ENCODE measurements around the gene RPL22L1.
A peak's percentile ranks its signal among the peaks of the same experiment; 100 is the strongest.

RPL22L1 gene

GRCh38 chr3:170869645-170870593 is at the start of gene RPL22L1:
RPL22L1 (minus strand) TSS chr3:170870195; CDS start chr3:170870167, 28 bp downstream.
- H3K4me3 ChIP-seq (ENCODE audit: low read depth, low read length) = peak within 1 kb of the TSS; percentile 79
- H3K36me3 ChIP-seq (ENCODE audit: control insufficient read depth, insufficient read depth, low read length) = peaks cover 40% of the 10 kb centered on the region
- no peaks in the 10 kb centered on the region for H3K4me1 ChIP-seq (ENCODE audit: control insufficient read depth, insufficient read depth, low read length)
- no peaks in the 10 kb centered on the region for H3K9me3 ChIP-seq (ENCODE audit: control insufficient read depth, insufficient read depth, low read length)
- no peaks in the 10 kb centered on the region for H3K27me3 ChIP-seq (ENCODE audit: control insufficient read depth, insufficient read depth, low read length)
- peak within 1 kb of the TSS; percentile 90 for H3K27ac ChIP-seq (ENCODE audit: low read depth, low read length)
- H3K9ac ChIP-seq (ENCODE audit: low read depth, low read length) = peak within 1 kb of the TSS; percentile 95

- H3K36me3 ChIP-seq (ENCODE audit: control insufficient read depth, insufficient read depth, low read length) = no peaks in the 10 kb centered on the region
- H3K9me3 ChIP-seq (ENCODE audit: control insufficient read depth, insufficient read depth, low read length) = peaks cover 45% of the 10 kb centered on the region
- no peak overlapping the region for H3K27ac ChIP-seq (ENCODE audit: low read depth, low read length)
- no peak overlapping the region for H3K4me3 ChIP-seq (ENCODE audit: low read depth, low read length)
- no peaks in the 10 kb centered on the region for H3K4me1 ChIP-seq (ENCODE audit: control insufficient read depth, insufficient read depth, low read length)
- H3K27me3 ChIP-seq (ENCODE audit: control insufficient read depth, insufficient read depth, low read length) = no peaks in the 10 kb centered on the region
- no peak overlapping the region for H3K9ac ChIP-seq (ENCODE audit: low read depth, low read length)
Observed at GRCh38 chr3:170918715-170919114, 48.7 kb upstream of the RPL22L1 start.

DNA sequence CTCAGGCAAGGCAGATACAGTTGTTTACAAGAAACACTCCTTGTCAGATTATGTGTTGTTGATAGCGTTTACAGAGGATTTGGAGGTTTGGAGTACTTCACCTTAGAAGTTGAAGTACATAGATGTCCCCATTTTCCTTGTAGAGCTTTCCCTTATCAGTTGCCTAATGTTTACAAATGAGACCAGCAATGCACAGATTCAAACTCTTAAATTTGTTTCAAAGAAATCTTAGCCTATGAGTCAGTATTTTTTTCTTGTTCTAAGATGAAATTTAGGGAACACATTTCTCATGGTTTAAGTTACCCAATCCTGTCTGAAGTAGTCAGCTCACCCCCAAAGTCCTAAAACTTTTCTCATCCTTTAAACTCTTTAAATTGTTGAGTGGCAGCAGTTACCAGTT is 44.7 kb upstream of the RPL22L1 start:
- peaks cover 30% of the 10 kb centered on the region for H3K9me3 ChIP-seq (ENCODE audit: control insufficient read depth, insufficient read depth, low read length)

DNA sequence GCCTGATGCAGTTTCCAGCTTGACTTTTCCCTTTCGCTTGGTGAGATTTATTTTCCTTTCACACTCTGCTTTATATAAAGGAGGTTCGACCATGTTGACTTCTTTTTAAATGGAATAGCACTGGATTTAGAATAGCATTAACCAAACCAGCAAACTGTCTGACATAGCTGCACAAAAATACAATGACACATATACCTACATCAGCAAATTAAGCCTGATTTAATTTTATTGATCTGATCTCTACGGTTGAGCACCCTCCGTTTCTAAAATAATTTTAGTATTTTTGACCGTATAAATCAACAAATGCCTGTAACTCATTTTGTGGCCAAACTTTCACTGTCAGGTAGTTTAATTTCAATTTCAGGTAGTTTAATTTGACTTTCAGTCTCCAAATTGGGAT is 44.2 kb upstream of the RPL22L1 start:
- Histone ChIP-seq H3K9me3 (ENCODE audit: control insufficient read depth, insufficient read depth, low read length) (peaks cover 29% of the 10 kb centered on the region), H3K4me3 (ENCODE audit: low read depth, low read length) (no peak overlapping the region), H3K4me1 (ENCODE audit: control insufficient read depth, insufficient read depth, low read length) (no peaks in the 10 kb centered on the region), H3K27ac (ENCODE audit: low read depth, low read length) (no peak overlapping the region), H3K36me3 (ENCODE audit: control insufficient read depth, insufficient read depth, low read length) (no peaks in the 10 kb centered on the region), H3K27me3 (ENCODE audit: control insufficient read depth, insufficient read depth, low read length) (peaks cover 8% of the 10 kb centered on the region), H3K9ac (ENCODE audit: low read depth, low read length) (no peak overlapping the region)

More for the DNA sequence above, 44.7 kb upstream of the RPL22L1 start:
- Histone ChIP-seq H3K36me3 (ENCODE audit: control insufficient read depth, insufficient read depth, low read length) (no peaks in the 10 kb centered on the region), H3K27me3 (ENCODE audit: control insufficient read depth, insufficient read depth, low read length) (peaks cover 3% of the 10 kb centered on the region), H3K4me3 (ENCODE audit: low read depth, low read length) (no peak overlapping the region), H3K27ac (ENCODE audit: low read depth, low read length) (no peak overlapping the region), H3K9ac (ENCODE audit: low read depth, low read length) (no peak overlapping the region), H3K4me1 (ENCODE audit: control insufficient read depth, insufficient read depth, low read length) (no peaks in the 10 kb centered on the region)

- H3K4me3 ChIP-seq (ENCODE audit: low read depth, low read length) = no peak overlapping the region
- no peak overlapping the region for H3K27ac ChIP-seq (ENCODE audit: low read depth, low read length)
Observed at GRCh38 chr3:170911051-170911450, 41.1 kb upstream of the RPL22L1 start.

DNA sequence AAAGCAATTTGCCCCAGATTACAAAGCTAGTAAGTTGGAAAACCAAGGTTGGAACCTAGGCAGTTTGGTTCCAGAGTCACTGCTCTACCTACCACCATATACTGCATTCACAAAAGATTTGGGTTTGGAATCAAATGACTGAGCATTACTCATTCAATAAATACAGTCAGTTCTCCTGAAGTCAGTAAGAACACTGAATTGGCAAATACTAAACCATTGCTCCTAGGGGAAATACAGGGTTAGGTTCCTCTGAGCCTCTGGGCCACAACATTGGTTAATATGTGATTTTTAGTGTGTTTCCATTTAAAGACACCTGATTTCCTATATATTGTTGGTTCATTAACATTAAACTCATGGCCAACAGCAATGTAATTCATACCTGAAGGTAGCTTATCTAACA is 40.5 kb upstream of the RPL22L1 start:
- H3K4me1 ChIP-seq (ENCODE audit: control insufficient read depth, insufficient read depth, low read length) = 0 out of 2 replicates have a peak, but pooled peaks cover 4% of the 10 kb centered on the region
- H3K27ac ChIP-seq (ENCODE audit: low read depth, low read length) = no peak overlapping the region
- no peak overlapping the region for H3K9ac ChIP-seq (ENCODE audit: low read depth, low read length)
- 0 out of 2 replicates have a peak, but pooled peaks cover 3% of the 10 kb centered on the region for H3K36me3 ChIP-seq (ENCODE audit: control insufficient read depth, insufficient read depth, low read length)
- no peak overlapping the region for H3K4me3 ChIP-seq (ENCODE audit: low read depth, low read length)
- H3K27me3 ChIP-seq (ENCODE audit: control insufficient read depth, insufficient read depth, low read length) = peaks cover 29% of the 10 kb centered on the region
- H3K9me3 ChIP-seq (ENCODE audit: control insufficient read depth, insufficient read depth, low read length) = peaks cover 11% of the 10 kb centered on the region

More at GRCh38 chr3:170911051-170911450, 41.1 kb upstream of the RPL22L1 start:
- peaks cover 11% of the 10 kb centered on the region for H3K9me3 ChIP-seq (ENCODE audit: control insufficient read depth, insufficient read depth, low read length)
- H3K4me1 ChIP-seq (ENCODE audit: control insufficient read depth, insufficient read depth, low read length) = 0 out of 2 replicates have a peak, but pooled peaks cover 4% of the 10 kb centered on the region
- no peak overlapping the region for H3K9ac ChIP-seq (ENCODE audit: low read depth, low read length)
- H3K36me3 ChIP-seq (ENCODE audit: control insufficient read depth, insufficient read depth, low read length) = 0 out of 2 replicates have a peak, but pooled peaks cover 2% of the 10 kb centered on the region
- H3K27me3 ChIP-seq (ENCODE audit: control insufficient read depth, insufficient read depth, low read length) = peaks cover 29% of the 10 kb centered on the region

GRCh38 chr3:170909129-170909903 is 39.3 kb upstream of the RPL22L1 start:
- Histone ChIP-seq H3K36me3 (ENCODE audit: control insufficient read depth, insufficient read depth, low read length) (0 out of 2 replicates have a peak, but pooled peaks cover 3% of the 10 kb centered on the region), H3K27ac (ENCODE audit: low read depth, low read length) (no peak overlapping the region), H3K27me3 (ENCODE audit: control insufficient read depth, insufficient read depth, low read length) (peaks cover 29% of the 10 kb centered on the region), H3K9me3 (ENCODE audit: control insufficient read depth, insufficient read depth, low read length) (peaks cover 11% of the 10 kb centered on the region), H3K4me1 (ENCODE audit: control insufficient read depth, insufficient read depth, low read length) (0 out of 2 replicates have a peak, but pooled peaks cover 4% of the 10 kb centered on the region), H3K9ac (ENCODE audit: low read depth, low read length) (no peak overlapping the region), H3K4me3 (ENCODE audit: low read depth, low read length) (no peak overlapping the region)

- Histone ChIP-seq H3K27me3 (ENCODE audit: control insufficient read depth, insufficient read depth, low read length) (peaks cover 29% of the 10 kb centered on the region), H3K36me3 (ENCODE audit: control insufficient read depth, insufficient read depth, low read length) (0 out of 2 replicates have a peak, but pooled peaks cover 3% of the 10 kb centered on the region), H3K27ac (ENCODE audit: low read depth, low read length) (no peak within 1 kb of the TSS), H3K4me1 (ENCODE audit: control insufficient read depth, insufficient read depth, low read length) (0 out of 2 replicates have a peak, but pooled peaks cover 4% of the 10 kb centered on the region), H3K9me3 (ENCODE audit: control insufficient read depth, insufficient read depth, low read length) (peaks cover 11% of the 10 kb centered on the region), H3K9ac (ENCODE audit: low read depth, low read length) (peak within 1 kb of the TSS; percentile 49; the same call in 1 of the 2 replicates), H3K4me3 (ENCODE audit: low read depth, low read length) (peak within 1 kb of the TSS; percentile 76)
Observed at GRCh38 chr3:170908235-170909116, 38.5 kb upstream of the RPL22L1 start, which contains the start of gene EIF5A2. EIF5A2 (minus strand) TSS chr3:170908637; CDS start chr3:170907806, 831 bp downstream.

- 0 out of 2 replicates have a peak, but pooled peaks cover 4% of the 10 kb centered on the region for H3K4me1 ChIP-seq (ENCODE audit: control insufficient read depth, insufficient read depth, low read length)
- no peak overlapping the region for H3K27ac ChIP-seq (ENCODE audit: low read depth, low read length)
- H3K27me3 ChIP-seq (ENCODE audit: control insufficient read depth, insufficient read depth, low read length) = peaks cover 29% of the 10 kb centered on the region
- H3K4me3 ChIP-seq (ENCODE audit: low read depth, low read length) = peak overlapping the region; percentile 76
- H3K9ac ChIP-seq (ENCODE audit: low read depth, low read length) = no peak overlapping the region
- H3K36me3 ChIP-seq (ENCODE audit: control insufficient read depth, insufficient read depth, low read length) = 0 out of 2 replicates have a peak, but pooled peaks cover 3% of the 10 kb centered on the region
- H3K9me3 ChIP-seq (ENCODE audit: control insufficient read depth, insufficient read depth, low read length) = peaks cover 11% of the 10 kb centered on the region
Observed at GRCh38 chr3:170907637-170908234, 37.7 kb upstream of the RPL22L1 start.
